H1 (cell line): ENCODE results near the gene ALDH1A3. TPM values are rescaled to one million over a fixed set of nuclear protein-coding genes. Genes with fewer than 3 reads are reported as not detected.

Source experiments
- EZH2 ChIP-seq: fragments of 200-600 bp; sonication (generic); IDR thresholded peaks from 2 replicates; pipeline ENCODE4 v1.7.1; 2012; ENCODE audit warnings: low read depth, mild to moderate bottlenecking, moderate library complexity, low read length, inconsistent platforms; ENCODE audit not compliant: severe bottlenecking
- polyA plus RNA-seq, 7 experiments: library from polyadenylated mRNA; depleted of rRNA in 3 of 7; stranded (reverse) in 5 of 7; unstranded in 2 of 7; fragments of >200 nt in 5 of 7; fragments of 200-250 nt in 2 of 7; gene quantifications; 1 replicate in 5 of 7; 2 replicates in 1 of 7; 4 replicates in 1 of 7; pipeline versions ENCODE4 v1.2.1 to v1.2.3, GENCODE V29; 2011 to 2013; ENCODE audit warnings: missing spikeins in 2 of 7, mixed read lengths in 2 of 7
- total RNA-seq: library from RNA; stranded (reverse); fragmentation: NEBNext Ultra II Directional; extraction: Animal tissue kit (Norgen Biotek cat#: 25700); gene quantifications from 2 replicates; pipeline ENCODE4 v1.2.1, GENCODE V29; 2021

The ALDH1A3 gene
- total and polyA plus RNA-seq, 2 of the 8 experiments (the other 6 are each of a cell fraction or from before 2014, with no cell fraction given): 2.2 to 5.5 TPM

DNA sequence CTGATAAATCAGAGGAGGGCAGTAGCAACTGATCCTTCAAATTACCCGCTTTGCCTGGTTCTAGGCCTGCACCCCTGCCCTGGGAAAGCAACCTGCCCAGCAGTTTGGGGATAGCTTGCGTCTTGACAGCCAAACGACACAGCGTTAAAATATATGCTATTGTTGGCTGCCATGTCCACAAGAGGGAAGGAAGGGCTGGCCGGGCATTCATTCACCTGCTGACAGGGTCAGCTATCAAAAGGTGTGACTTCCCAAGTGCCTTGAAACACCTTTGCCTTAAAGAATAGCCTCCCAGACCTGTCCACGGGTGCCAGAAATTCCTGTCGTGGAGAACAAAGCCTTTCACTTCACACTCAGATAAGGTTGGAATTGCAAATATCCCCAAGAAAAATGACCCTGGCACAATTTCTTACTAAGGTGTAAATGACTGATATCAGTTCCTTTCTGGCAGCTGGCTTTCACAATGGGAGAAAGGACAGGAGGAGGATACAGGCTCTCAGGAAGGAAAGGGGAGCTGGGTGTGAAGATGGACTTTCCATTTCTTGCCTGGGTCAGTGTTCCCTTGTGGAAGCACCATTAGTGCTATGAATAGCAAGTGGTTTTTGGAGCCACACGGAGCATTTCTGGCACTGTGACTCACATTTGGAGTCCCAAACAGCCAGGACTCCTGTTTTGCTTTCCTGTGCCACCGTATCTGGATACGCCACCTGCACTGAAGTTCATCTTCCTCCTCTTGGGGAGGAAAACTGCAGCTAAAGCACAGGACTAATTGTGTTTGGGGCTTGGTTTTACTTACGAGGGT lies 19.2 kb downstream of the ALDH1A3 start (continued):
- no peak for TF ChIP-seq EZH2
